CD4-positive, alpha-beta T cell treated with Interleukin-4 for 1 hour (primary cell): ENCODE results near the gene CCDC120.

Source experiments
- DNase-seq, 2 donors: peaks; one replicate each; pipeline ENCODE4 v3.0.0-alpha.2; 2020 to 2022

The CCDC120 gene

GRCh38 chrX:49106296-49106695 is 47.5 kb downstream of the CCDC120 start:
- no peak for DNase-seq

DNA sequence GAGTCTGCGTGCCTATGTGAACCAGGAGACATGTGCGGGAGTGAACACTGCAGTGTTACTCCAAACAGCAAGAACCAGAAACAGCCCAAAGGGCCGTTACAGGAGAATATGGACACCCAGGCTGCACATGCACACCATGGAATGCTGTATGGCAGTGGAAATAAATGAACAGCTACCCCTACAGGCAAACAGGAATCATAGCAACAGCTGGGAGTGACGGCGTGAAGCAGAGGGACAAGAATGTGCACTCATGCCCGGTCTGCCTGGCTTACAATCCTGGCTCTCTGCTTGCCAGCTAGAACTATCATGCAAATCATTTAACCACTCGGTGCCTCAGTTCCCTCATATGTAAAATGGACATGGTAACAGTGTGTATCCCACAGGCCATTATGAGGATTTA is 48.1 kb downstream of the CCDC120 start:
- peak in 1 of 2 donors; percentile 31 for DNase-seq

- DNase-seq: no peak
Observed at GRCh38 chrX:49108641-49109040, 49.8 kb downstream of the CCDC120 start.

DNA sequence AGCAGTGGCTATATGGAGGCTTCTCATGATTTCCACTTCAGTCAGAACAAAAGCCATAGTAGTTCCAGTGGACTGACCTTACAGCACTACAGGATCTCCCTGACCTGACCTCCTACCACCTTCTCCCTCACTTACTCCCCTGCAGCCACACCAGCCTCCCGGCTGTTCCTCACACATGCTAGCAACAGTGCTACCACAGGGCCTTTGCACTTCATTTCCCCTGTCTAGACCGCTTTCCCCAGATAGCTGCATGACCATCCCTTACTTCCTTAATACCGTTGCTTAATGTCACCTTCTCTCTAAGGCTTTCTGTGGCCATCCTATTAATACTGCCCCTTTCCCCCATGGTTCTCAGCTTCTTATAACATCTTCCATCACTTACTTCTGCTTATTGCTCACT is 51.6 kb downstream of the CCDC120 start:
- DNase-seq: no peak

DNA sequence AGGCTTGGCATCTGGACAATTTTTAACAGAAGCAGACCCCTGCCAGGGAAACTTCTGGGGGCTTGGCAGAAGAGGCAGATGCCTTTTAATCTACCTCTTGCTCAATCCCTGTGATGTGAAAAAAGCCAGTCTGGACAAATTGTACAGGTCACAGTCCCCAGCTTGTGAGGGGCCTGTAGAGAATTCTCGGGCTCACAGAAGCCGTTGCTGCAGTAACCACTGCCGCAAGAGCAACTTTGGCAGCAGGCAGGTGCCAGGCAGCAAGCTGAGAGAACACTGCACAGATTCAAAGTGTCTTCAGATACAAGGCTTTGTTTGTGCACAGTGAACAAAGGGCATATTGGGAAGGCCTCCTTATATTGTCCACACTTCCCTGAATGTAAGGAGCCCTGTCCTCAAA is 53.0 kb downstream of the CCDC120 start:
- no peak for DNase-seq

DNA sequence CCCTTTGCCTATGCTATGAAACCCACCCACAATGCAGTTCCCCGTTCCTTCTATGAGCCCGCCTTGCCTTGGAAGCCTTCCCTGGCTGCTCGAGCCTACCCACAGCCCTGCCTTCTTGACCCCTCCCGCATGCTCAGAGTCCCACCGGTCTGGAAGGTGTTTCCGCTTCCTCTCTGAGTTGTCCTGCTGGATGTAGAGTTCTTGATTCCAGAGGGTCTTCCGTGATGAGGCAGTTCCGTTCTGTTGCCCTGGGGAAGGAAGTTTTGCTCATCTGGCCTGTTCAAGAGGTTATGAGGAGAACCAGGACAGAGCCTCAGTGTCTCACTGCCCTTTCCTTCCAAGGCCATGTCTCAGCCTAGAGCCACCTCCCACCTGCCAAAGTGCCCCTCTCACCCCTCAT is 57.3 kb downstream of the CCDC120 start:
- DNase-seq: no peak

DNA sequence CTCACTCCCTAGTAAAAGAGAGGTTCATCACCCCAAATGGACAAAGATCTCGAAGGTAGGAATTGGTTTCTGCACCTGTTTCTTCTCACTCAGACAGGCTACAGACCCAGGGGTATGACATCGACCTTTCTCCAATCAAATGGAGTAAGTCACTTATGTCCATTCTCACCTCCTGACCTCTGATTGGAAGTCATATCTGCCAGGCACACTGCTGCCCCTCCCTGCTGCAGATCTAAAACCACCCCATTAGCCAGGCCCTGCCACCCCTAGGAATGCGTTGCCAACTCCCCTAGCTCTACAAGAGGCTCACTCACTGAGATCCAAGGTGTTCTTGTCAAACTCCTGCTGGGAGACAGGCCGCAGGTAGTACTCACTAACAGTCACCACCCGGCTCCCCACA is 57.9 kb downstream of the CCDC120 start:
- DNase-seq: no peak

DNA sequence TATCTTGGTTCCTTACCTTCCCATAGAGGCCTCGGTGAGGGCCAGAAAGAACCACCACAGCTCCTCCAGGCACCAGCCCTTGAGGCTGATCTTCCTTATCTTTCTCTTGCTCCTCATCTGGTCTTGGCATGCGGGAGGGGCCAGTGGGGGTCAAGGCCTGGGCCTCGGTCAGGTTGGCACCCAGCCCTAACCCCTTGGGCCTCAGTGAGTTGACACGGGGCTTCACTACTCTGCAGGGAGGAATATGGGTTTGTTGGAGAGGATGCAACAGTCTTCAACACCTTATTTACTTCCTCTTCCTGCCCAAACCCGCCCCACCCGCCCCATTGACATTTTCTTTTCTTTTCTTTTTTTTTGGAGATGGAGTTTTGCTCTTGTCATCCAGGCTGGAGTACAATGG is 58.8 kb downstream of the CCDC120 start:
- DNase-seq: no peak
